Effector memory CD4-positive, alpha-beta T cell (primary cell): ENCODE results near the gene KRT76.

Source experiments
- DNase-seq, 3 donors: peaks; one replicate each; pipeline ENCODE4 v3.0.0-alpha.2; 2020
- H3K27ac ChIP-seq: 2 replicates; pipeline ENCODE4 v1.7.0; 2013; ENCODE audit warnings: mild to moderate bottlenecking, low read length, moderate library complexity; ENCODE audit not compliant: insufficient read depth, poor library complexity, severe bottlenecking
- H3K27me3 ChIP-seq: replicated peaks from 2 replicates; pipeline ENCODE4 v1.7.0; 2013; ENCODE audit warnings: mild to moderate bottlenecking, low read length; ENCODE audit not compliant: insufficient read depth, control insufficient read depth, poor library complexity, severe bottlenecking
- H3K36me3 ChIP-seq: 2 replicates; pipeline ENCODE4 v1.7.0; 2013; ENCODE audit warnings: mild to moderate bottlenecking, low read length, moderate library complexity; ENCODE audit not compliant: control insufficient read depth, insufficient read depth
- H3K4me1 ChIP-seq: 2 replicates; pipeline ENCODE4 v1.7.0; 2013; ENCODE audit warnings: low read length, mild to moderate bottlenecking; ENCODE audit not compliant: control insufficient read depth, insufficient read depth, poor library complexity, severe bottlenecking
- H3K4me3 ChIP-seq: 2 replicates; pipeline ENCODE4 v1.7.0; 2013; ENCODE audit warnings: low read length, low read depth, mild to moderate bottlenecking; ENCODE audit not compliant: insufficient read depth, poor library complexity, severe bottlenecking
- H3K9me3 ChIP-seq: 2 replicates; pipeline ENCODE4 v1.7.0; 2013; ENCODE audit warnings: mild to moderate bottlenecking, low read length, moderate library complexity; ENCODE audit not compliant: control insufficient read depth

Gene KRT76

DNA sequence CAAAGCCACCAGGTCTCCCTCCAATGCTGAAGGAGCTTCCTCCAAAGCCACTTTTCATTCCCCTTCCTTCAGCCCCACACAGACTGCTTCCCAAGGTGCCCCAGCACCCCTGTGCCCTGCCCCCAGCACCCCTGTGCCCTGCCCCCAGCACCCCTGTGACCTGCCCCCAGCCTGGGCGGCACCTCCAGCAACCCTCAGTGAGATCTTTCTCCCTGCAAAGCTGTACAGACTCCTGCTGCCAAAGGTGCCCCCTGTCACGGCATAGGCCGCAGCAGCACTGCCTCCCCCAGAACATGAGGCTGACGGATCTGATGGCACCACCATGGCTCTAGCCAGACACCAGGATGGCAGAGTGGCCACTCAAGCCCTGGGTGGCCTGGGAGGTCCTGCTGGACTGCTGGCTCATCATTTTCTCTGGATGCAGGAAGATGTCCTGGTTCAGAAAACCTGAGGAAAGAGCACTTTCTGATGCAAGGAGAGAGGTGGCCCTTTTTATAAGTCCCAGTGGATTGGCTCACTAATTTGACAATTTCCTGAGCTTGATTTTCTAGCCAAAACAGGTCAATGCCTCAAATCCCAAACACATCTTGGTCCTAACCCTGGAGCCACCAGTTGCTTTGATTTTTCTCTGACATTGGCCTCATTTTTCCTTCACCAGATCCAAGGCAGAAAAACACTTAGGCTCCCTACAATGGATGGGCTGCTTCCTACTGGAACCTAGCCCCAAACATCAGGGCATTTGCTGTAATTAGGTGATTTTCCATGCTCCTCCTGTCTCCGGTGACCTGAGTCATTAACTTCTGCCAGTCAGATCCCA lies 41.1 kb downstream of the KRT76 start:
- Histone ChIP-seq H3K27ac (no peak overlapping the region), H3K4me3 (no peak overlapping the region), H3K36me3 (no peaks in the 10 kb centered on the region), H3K27me3 (no peaks in the 10 kb centered on the region), H3K9me3 (no peaks in the 10 kb centered on the region), H3K4me1 (no peaks in the 10 kb centered on the region)
- no peak for DNase-seq

DNA sequence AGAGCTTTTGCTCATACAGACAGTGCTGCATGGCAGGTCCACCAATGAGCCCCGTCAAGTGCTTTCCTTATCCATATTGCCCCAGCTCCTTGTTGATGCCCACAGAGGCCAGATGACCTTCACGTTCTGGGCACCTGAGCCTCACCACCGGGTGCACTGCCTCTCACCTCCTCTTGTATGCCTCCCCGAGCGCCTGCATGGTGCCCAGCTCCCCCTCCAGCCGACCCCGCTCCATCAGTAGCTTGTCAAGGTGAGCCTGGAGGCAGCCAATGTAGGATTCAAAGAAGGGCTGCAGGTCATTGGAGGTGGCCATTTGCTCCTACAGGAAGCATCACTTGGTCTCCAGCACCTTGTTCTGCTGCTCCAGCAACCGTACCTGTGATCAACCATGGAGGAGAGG lies 42.0 kb downstream of the KRT76 start:
- Histone ChIP-seq H3K4me3 (no peak overlapping the region), H3K36me3 (no peaks in the 10 kb centered on the region)

GRCh38 chr12:52730793-52731192 lies 46.4 kb downstream of the KRT76 start:
- Histone ChIP-seq H3K27ac (no peak overlapping the region), H3K4me3 (no peak overlapping the region), H3K27me3 (no peaks in the 10 kb centered on the region), H3K9me3 (no peaks in the 10 kb centered on the region), H3K4me1 (no peaks in the 10 kb centered on the region), H3K36me3 (no peaks in the 10 kb centered on the region)
- DNase-seq, result no peak

More for the DNA sequence above, 42.0 kb downstream of the KRT76 start:
- H3K27me3 ChIP-seq, result no peaks in the 10 kb centered on the region
- no peaks in the 10 kb centered on the region for H3K9me3 ChIP-seq
- no peaks in the 10 kb centered on the region for H3K4me1 ChIP-seq
- no peak for DNase-seq
- H3K27ac ChIP-seq, result no peak overlapping the region

GRCh38 chr12:52730383-52730782 lies 46.8 kb downstream of the KRT76 start:
- no peak for DNase-seq
- Histone ChIP-seq H3K27me3 (no peaks in the 10 kb centered on the region), H3K36me3 (no peaks in the 10 kb centered on the region), H3K27ac (no peak overlapping the region), H3K9me3 (no peaks in the 10 kb centered on the region), H3K4me1 (no peaks in the 10 kb centered on the region), H3K4me3 (no peak overlapping the region)

GRCh38 chr12:52729147-52729546 lies 48.0 kb downstream of the KRT76 start:
- H3K27me3 ChIP-seq, result no peaks in the 10 kb centered on the region
- H3K27ac ChIP-seq, result no peak overlapping the region
- DNase-seq, result no peak
- no peak overlapping the region for H3K4me3 ChIP-seq
- H3K36me3 ChIP-seq, result no peaks in the 10 kb centered on the region
- H3K9me3 ChIP-seq, result no peaks in the 10 kb centered on the region
- no peaks in the 10 kb centered on the region for H3K4me1 ChIP-seq

GRCh38 chr12:52728374-52728773 lies 48.8 kb downstream of the KRT76 start:
- Histone ChIP-seq H3K27me3 (no peaks in the 10 kb centered on the region), H3K4me3 (no peak overlapping the region), H3K9me3 (no peaks in the 10 kb centered on the region), H3K4me1 (no peaks in the 10 kb centered on the region), H3K27ac (no peak overlapping the region), H3K36me3 (no peaks in the 10 kb centered on the region)
- no peak for DNase-seq

DNA sequence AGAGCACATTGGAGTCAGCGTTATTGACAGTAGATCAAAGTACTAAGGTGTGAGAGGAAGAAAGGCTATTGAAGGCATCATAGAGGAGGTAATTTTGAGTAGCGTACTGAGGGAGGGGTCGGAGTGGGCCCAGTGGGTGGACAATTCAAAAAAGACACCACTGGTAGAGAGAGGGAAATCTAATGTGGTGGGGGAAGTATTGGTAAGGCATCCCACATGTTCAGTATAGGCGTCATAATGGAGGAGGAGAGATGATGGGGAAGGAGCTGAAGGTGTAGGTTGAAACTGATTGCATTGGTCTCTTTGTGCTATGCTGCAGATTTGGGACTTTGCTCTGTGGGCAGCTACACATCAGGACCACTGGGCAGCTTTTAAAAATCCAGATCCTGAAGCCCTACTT lies 50.1 kb downstream of the KRT76 start:
- Histone ChIP-seq H3K4me1 (no peaks in the 10 kb centered on the region), H3K27me3 (no peaks in the 10 kb centered on the region), H3K4me3 (no peak overlapping the region), H3K36me3 (no peaks in the 10 kb centered on the region), H3K27ac (no peak overlapping the region), H3K9me3 (no peaks in the 10 kb centered on the region)
- DNase-seq, result no peak

- H3K27ac ChIP-seq, result no peak overlapping the region
- H3K27me3 ChIP-seq, result no peaks in the 10 kb centered on the region
- no peaks in the 10 kb centered on the region for H3K4me1 ChIP-seq
- H3K9me3 ChIP-seq, result no peaks in the 10 kb centered on the region
- H3K36me3 ChIP-seq, result no peaks in the 10 kb centered on the region
- no peak overlapping the region for H3K4me3 ChIP-seq
- DNase-seq, result no peak
These were observed 50.7 kb downstream of the KRT76 start for GRCh38 chr12:52726451-52726850.

DNA sequence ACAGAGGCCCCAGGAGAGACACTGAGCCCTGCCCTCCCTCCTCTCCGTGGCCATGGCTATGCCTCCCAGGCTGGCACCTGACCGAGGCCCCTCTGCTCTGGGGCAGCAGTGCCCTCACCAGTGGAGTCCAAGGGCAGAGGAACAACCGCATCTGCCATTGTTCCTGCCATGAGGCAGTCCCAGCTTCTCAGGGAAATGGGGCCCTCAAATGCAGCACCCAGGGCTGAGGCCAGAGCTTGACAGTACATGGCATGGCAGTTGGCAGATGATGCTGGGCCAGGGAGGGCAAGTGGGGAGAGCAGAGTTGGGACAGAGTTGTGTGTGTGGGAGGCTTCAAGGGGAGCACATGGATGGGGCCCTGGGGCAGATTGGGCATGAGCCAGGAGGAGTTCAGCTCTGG lies 52.8 kb downstream of the KRT76 start:
- H3K27me3 ChIP-seq, result no peaks in the 10 kb centered on the region
- H3K4me3 ChIP-seq, result no peak overlapping the region
- H3K9me3 ChIP-seq, result no peaks in the 10 kb centered on the region
- H3K27ac ChIP-seq, result no peak overlapping the region
- H3K36me3 ChIP-seq, result no peaks in the 10 kb centered on the region
- H3K4me1 ChIP-seq, result no peaks in the 10 kb centered on the region
- DNase-seq, result no peak

GRCh38 chr12:52722680-52723079 lies 54.5 kb downstream of the KRT76 start:
- DNase-seq, result no peak
- Histone ChIP-seq H3K9me3 (no peaks in the 10 kb centered on the region), H3K4me1 (no peaks in the 10 kb centered on the region), H3K4me3 (no peak overlapping the region), H3K27ac (no peak overlapping the region), H3K27me3 (no peaks in the 10 kb centered on the region), H3K36me3 (no peaks in the 10 kb centered on the region)
